SU-DHL-6 (cell line): ENCODE data around the gene MAS1.

ENCODE experiments used
- H2AFZ ChIP-seq: fragments of 200-600 bp; sonication (generic); 2 replicates; pipeline ENCODE4 v1.6.1; 2014; ENCODE audit warnings: low read depth, mild to moderate bottlenecking, moderate library complexity, mixed read lengths, antibody characterized with exemption, low read length; ENCODE audit not compliant: severe bottlenecking
- H3F3A ChIP-seq: fragments of 200-600 bp; shearing (Covaris generic); 2 replicates; pipeline ENCODE4 v1.6.0; 2016; ENCODE audit warnings: antibody characterized with exemption, mild to moderate bottlenecking; ENCODE audit not compliant: insufficient read depth
- H3K27ac ChIP-seq: fragments of 200-600 bp; sonication (generic); 2 replicates; pipeline ENCODE4 v1.5.1; 2016; ENCODE audit warnings: low read depth, mild to moderate bottlenecking, low read length, moderate library complexity, mixed read lengths
- H3K27me3 ChIP-seq: fragments of 200-600 bp; sonication (generic), shearing (Covaris generic); 2 replicates; pipeline ENCODE4 v1.6.0; 2014; ENCODE audit warnings: mild to moderate bottlenecking, low read length
- H3K36me3 ChIP-seq: fragments of 200-600 bp; sonication (generic); 2 replicates; pipeline ENCODE4 v1.6.1; 2014; ENCODE audit warnings: mild to moderate bottlenecking, low read length, mixed read lengths
- H3K4me2 ChIP-seq: fragments of 300-600, 200-600 bp; shearing (Covaris generic), sonication (generic); 2 replicates; pipeline ENCODE4 v1.6.0; 2014; ENCODE audit warnings: low read length, low read depth, mild to moderate bottlenecking; ENCODE audit not compliant: poor library complexity, severe bottlenecking
- H3K4me3 ChIP-seq: fragments of 200-600 bp; sonication (generic); 2 replicates; pipeline ENCODE4 v1.5.1; 2014; ENCODE audit warnings: antibody characterized with exemption, low read length, mild to moderate bottlenecking, mixed read lengths; ENCODE audit not compliant: insufficient read depth, poor library complexity, severe bottlenecking
- H3K79me2 ChIP-seq: fragments of 200-600 bp; sonication (generic); 2 replicates; pipeline ENCODE4 v1.6.1; 2014; ENCODE audit warnings: mild to moderate bottlenecking, low read length, moderate library complexity; ENCODE audit not compliant: insufficient read depth
- H3K9ac ChIP-seq: fragments of 200-600 bp; sonication (generic); 2 replicates; pipeline ENCODE4 v1.7.0; 2014; ENCODE audit warnings: mild to moderate bottlenecking, low read length
- H3K9me2 ChIP-seq: fragments of 200-600 bp; sonication (generic); replicated peaks from 2 replicates; pipeline ENCODE4 v1.6.1; 2014; ENCODE audit warnings: low read length; ENCODE audit not compliant: insufficient read depth
- H3K9me3 ChIP-seq: fragments of 200-600 bp; sonication (generic); 2 replicates; pipeline ENCODE4 v1.6.1; 2014; ENCODE audit warnings: low read length, mixed read lengths; ENCODE audit not compliant: insufficient read depth
- H4K20me1 ChIP-seq: fragments of 200-600 bp; sonication (generic); 2 replicates; pipeline ENCODE4 v1.6.1; 2014; ENCODE audit warnings: low read depth, mild to moderate bottlenecking, antibody characterized with exemption, low read length, moderate library complexity, mixed read lengths
- CTCF ChIP-seq: fragments of 200-600 bp; sonication (generic); IDR thresholded peaks from one replicate; pipeline ENCODE4 v1.5.1; 2017; ENCODE audit warnings: antibody characterized with exemption, mild to moderate bottlenecking, low read length, moderate library complexity; ENCODE audit not compliant: insufficient read depth, poor library complexity, severe bottlenecking
- EZH2phosphoT487 ChIP-seq: fragments of 200-600 bp; sonication (generic), shearing (Covaris generic); conservative IDR thresholded peaks from 2 replicates; pipeline ENCODE4 v1.6.1; 2018; ENCODE audit warnings: mild to moderate bottlenecking, antibody characterized with exemption, low read length, moderate library complexity, mixed read lengths

Gene MAS1

GRCh38 chr6:159852877-159853276 is 37.9 kb upstream of the MAS1 start:
- H3K27me3 ChIP-seq = no peaks in the 10 kb centered on the region
- H3K9me3 ChIP-seq = no peaks in the 10 kb centered on the region
- no peak overlapping the region for H2AFZ ChIP-seq
- no peaks in the 10 kb centered on the region for H4K20me1 ChIP-seq
- H3K9ac ChIP-seq = no peak overlapping the region
- no peak overlapping the region for H3K4me2 ChIP-seq
- H3K79me2 ChIP-seq = no peaks in the 10 kb centered on the region
- H3K36me3 ChIP-seq = no peaks in the 10 kb centered on the region
- no peaks in the 10 kb centered on the region for H3K9me2 ChIP-seq
- no peaks in the 10 kb centered on the region for H3F3A ChIP-seq
- no peak overlapping the region for H3K27ac ChIP-seq
- H3K4me3 ChIP-seq = no peak overlapping the region
- TF ChIP-seq EZH2phosphoT487 = no peak

GRCh38 chr6:159853754-159854153 is 37.0 kb upstream of the MAS1 start:
- H3K79me2 ChIP-seq = no peaks in the 10 kb centered on the region
- no peaks in the 10 kb centered on the region for H3K36me3 ChIP-seq
- no peaks in the 10 kb centered on the region for H3K27me3 ChIP-seq
- H3K4me3 ChIP-seq = no peak overlapping the region
- no peak overlapping the region for H3K27ac ChIP-seq
- H4K20me1 ChIP-seq = no peaks in the 10 kb centered on the region
- H3K9me2 ChIP-seq = no peaks in the 10 kb centered on the region
- H2AFZ ChIP-seq = no peak overlapping the region
- no peak for TF ChIP-seq EZH2phosphoT487
- no peak for TF ChIP-seq CTCF
- H3F3A ChIP-seq = no peaks in the 10 kb centered on the region
- no peak overlapping the region for H3K9ac ChIP-seq
- H3K9me3 ChIP-seq = no peaks in the 10 kb centered on the region
- no peak overlapping the region for H3K4me2 ChIP-seq

- H3K79me2 ChIP-seq = no peaks in the 10 kb centered on the region
- no peak overlapping the region for H3K9ac ChIP-seq
- no peak overlapping the region for H2AFZ ChIP-seq
- no peaks in the 10 kb centered on the region for H3K9me3 ChIP-seq
- no peaks in the 10 kb centered on the region for H3K9me2 ChIP-seq
- no peak overlapping the region for H3K4me3 ChIP-seq
- TF ChIP-seq CTCF (no peak), EZH2phosphoT487 (no peak)
- no peak overlapping the region for H3K4me2 ChIP-seq
- H3K27ac ChIP-seq = no peak overlapping the region
- H3F3A ChIP-seq = no peaks in the 10 kb centered on the region
- H3K36me3 ChIP-seq = no peaks in the 10 kb centered on the region
- no peaks in the 10 kb centered on the region for H3K27me3 ChIP-seq
- H4K20me1 ChIP-seq = no peaks in the 10 kb centered on the region
These were observed 35.8 kb upstream of the MAS1 start for GRCh38 chr6:159854959-159855358.

- Histone ChIP-seq H3K27ac (no peak overlapping the region), H3K36me3 (no peaks in the 10 kb centered on the region), H4K20me1 (no peaks in the 10 kb centered on the region), H3K9ac (no peak overlapping the region), H3K4me2 (no peak overlapping the region), H3F3A (no peaks in the 10 kb centered on the region), H2AFZ (no peak overlapping the region), H3K79me2 (no peaks in the 10 kb centered on the region), H3K9me2 (no peaks in the 10 kb centered on the region), H3K27me3 (no peaks in the 10 kb centered on the region), H3K9me3 (no peaks in the 10 kb centered on the region), H3K4me3 (no peak overlapping the region)
- no peak for TF ChIP-seq CTCF
- TF ChIP-seq EZH2phosphoT487 = no peak
These were observed 32.5 kb upstream of the MAS1 start for GRCh38 chr6:159858259-159858658.
